HEK293 (cell line): ENCODE measurements around the gene RBM22.

Experiments
- CTCF ChIA-PET: fragments of 350-600 bp; formaldehyde crosslinking; extraction: SDS; loops from one replicate; lab custom pipeline; 2021; ENCODE audit warnings: antibody characterized with exemption; lab: Yijun Ruan, JAX
- POLR2A ChIA-PET: fragments of 300-600 bp; formaldehyde crosslinking; extraction: SDS; loops from one replicate; lab custom pipeline; 2020; ENCODE audit warnings: antibody characterized with exemption, inconsistent platforms; lab: Yijun Ruan, JAX
- H3K27ac ChIP-seq: fragments of 200-500 bp; sonication (Bioruptor generic); 2 replicates; pipeline ENCODE4 v1.5.1; 2014; ENCODE audit warnings: low read depth, low read length, control low read depth, inconsistent platforms; ENCODE audit errors: extremely low read depth
- H3K36me3 ChIP-seq, 2 experiments: fragments of 200-500 bp in 1 of 2; sonication (Bioruptor generic) in 1 of 2; 1 replicate in 1 of 2; 2 replicates in 1 of 2; pipeline ENCODE4 v1.5.1; 2014 to 2017; ENCODE audit warnings: inconsistent platforms in 2 of 2, low read length in 2 of 2; ENCODE audit not compliant: control insufficient read depth in 2 of 2, insufficient read depth in 1 of 2
- H3K4me1 ChIP-seq: fragments of 200-500 bp; sonication (Bioruptor generic); 2 replicates; pipeline ENCODE4 v1.5.1; 2014; ENCODE audit warnings: mild to moderate bottlenecking, low read length, inconsistent platforms; ENCODE audit not compliant: control insufficient read depth, insufficient read depth
- H3K4me3 ChIP-seq: 2 replicates; pipeline ENCODE4 v1.5.1; 2011; ENCODE audit warnings: low read depth, mild to moderate bottlenecking, control low read depth, low read length, moderate library complexity
- H3K9me3 ChIP-seq: fragments of 200-500 bp; sonication (Bioruptor generic); 2 replicates; pipeline ENCODE4 v1.5.1; 2014; ENCODE audit warnings: low read depth, low read length, inconsistent platforms; ENCODE audit not compliant: control insufficient read depth, insufficient read depth
- BCL6B ChIP-seq: fragments of 450-650 bp; formaldehyde crosslinking; IDR thresholded peaks from 2 replicates; pipeline ENCODE4 v1.5.1; 2017; ENCODE audit warnings: missing biosample characterization, missing genetic modification characterization
- CTCF ChIP-seq: fragments of 450-650 bp; formaldehyde crosslinking; IDR thresholded peaks from 2 replicates; pipeline ENCODE4 v1.5.1; 2016; ENCODE audit warnings: missing biosample characterization, missing genetic modification characterization
- EGR2 ChIP-seq: fragments of 450-650 bp; formaldehyde crosslinking; IDR thresholded peaks from 2 replicates; pipeline ENCODE4 v1.5.1; 2016; ENCODE audit warnings: low read depth, missing biosample characterization, missing genetic modification characterization
- FEZF1 ChIP-seq: fragments of 450-650 bp; formaldehyde crosslinking; IDR thresholded peaks from 2 replicates; pipeline ENCODE4 v1.5.1; 2016; ENCODE audit warnings: missing biosample characterization, missing genetic modification characterization
- PRDM10 ChIP-seq: fragments of 450-650 bp; formaldehyde crosslinking; IDR thresholded peaks from 2 replicates; pipeline ENCODE4 v1.5.1; 2016; ENCODE audit warnings: missing biosample characterization, missing genetic modification characterization
- WT1 ChIP-seq: fragments of 450-650 bp; formaldehyde crosslinking; IDR thresholded peaks from 2 replicates; pipeline ENCODE4 v1.5.1; 2016; ENCODE audit warnings: missing biosample characterization, missing genetic modification characterization
- ZFP37 ChIP-seq: fragments of 450-650 bp; formaldehyde crosslinking; IDR thresholded peaks from 2 replicates; pipeline ENCODE4 v1.5.1; 2016; ENCODE audit warnings: missing biosample characterization, missing genetic modification characterization
- ZNF138 ChIP-seq: fragments of 450-650 bp; formaldehyde crosslinking; IDR thresholded peaks from 2 replicates; pipeline ENCODE4 v1.5.1; 2016; ENCODE audit warnings: missing biosample characterization, missing genetic modification characterization, borderline replicate concordance
- ZNF221 ChIP-seq: fragments of 450-650 bp; formaldehyde crosslinking; IDR thresholded peaks from 2 replicates; pipeline ENCODE4 v1.5.1; 2017; ENCODE audit warnings: missing biosample characterization, missing genetic modification characterization, borderline replicate concordance
- ZNF324 ChIP-seq: fragments of 450-650 bp; formaldehyde crosslinking; IDR thresholded peaks from 2 replicates; pipeline ENCODE4 v1.5.1; 2016; ENCODE audit warnings: missing biosample characterization, missing genetic modification characterization
- ZNF626 ChIP-seq: fragments of 450-650 bp; sonication (Bioruptor Pico); formaldehyde crosslinking; IDR thresholded peaks from 2 replicates; pipeline ENCODE4 v1.5.1; 2018; ENCODE audit warnings: missing biosample characterization, missing genetic modification characterization, inconsistent platforms
- ZNF830 ChIP-seq: fragments of 450-650 bp; IDR thresholded peaks from 2 replicates; pipeline ENCODE4 v1.5.0; 2018; ENCODE audit warnings: missing biosample characterization, missing genetic modification characterization, low read depth, mild to moderate bottlenecking, moderate library complexity
- ZSCAN23 ChIP-seq: fragments of 450-650 bp; formaldehyde crosslinking; IDR thresholded peaks from 2 replicates; pipeline ENCODE4 v1.5.1; 2016; ENCODE audit warnings: missing biosample characterization, missing genetic modification characterization
- ZSCAN4 ChIP-seq: fragments of 450-650 bp; formaldehyde crosslinking; IDR thresholded peaks from 2 replicates; pipeline ENCODE4 v1.5.1; 2017; ENCODE audit warnings: missing biosample characterization, missing genetic modification characterization

Gene RBM22

GRCh38 chr5:150649108-150650020, 51.5 kb downstream of the RBM22 start (continued):
- TF ChIP-seq PRDM10 (tag by site-specific recombination) (no peak), ZSCAN4 (tag by site-specific recombination) (no peak), BCL6B (tag by site-specific recombination) (no peak), ZNF138 (tag by site-specific recombination) (no peak)

- no peak for TF ChIP-seq CTCF (tag by site-specific recombination)
- TF ChIP-seq ZNF324 (tag by site-specific recombination): no peak
- no peak for TF ChIP-seq ZNF626 (tag by site-specific recombination)
- no peak for TF ChIP-seq EGR2 (tag by site-specific recombination)
- no peak for TF ChIP-seq ZNF830 (tag by site-specific recombination)
- no peak for TF ChIP-seq ZNF138 (tag by site-specific recombination)
- no peak for TF ChIP-seq ZSCAN23 (tag by site-specific recombination)
- no peak for TF ChIP-seq WT1 (tag by site-specific recombination)
- no peak for TF ChIP-seq ZFP37 (tag by site-specific recombination)
- TF ChIP-seq FEZF1 (tag by site-specific recombination): no peak
- TF ChIP-seq ZNF221 (tag by site-specific recombination): no peak
- H3K36me3 ChIP-seq: no peaks in the 10 kb centered on the region
- no peak overlapping the region for H3K4me3 ChIP-seq
- no peak overlapping the region for H3K27ac ChIP-seq
- no peaks in the 10 kb centered on the region for H3K9me3 ChIP-seq
- ChIA-PET POLR2A (no interaction called here), CTCF (interaction anchor here (0.6 kb wide), 1 partner anchor 19 kb away, joined by 4 read pairs; no protein-coding TSS in a partner anchor)
- H3K4me1 ChIP-seq: peaks cover 9% of the 10 kb centered on the region
Measured at GRCh38 chr5:150648294-150649107, 52.4 kb downstream of the RBM22 start.
